ENCODE data around the gene TNFRSF18.

The TNFRSF18 gene

DNA sequence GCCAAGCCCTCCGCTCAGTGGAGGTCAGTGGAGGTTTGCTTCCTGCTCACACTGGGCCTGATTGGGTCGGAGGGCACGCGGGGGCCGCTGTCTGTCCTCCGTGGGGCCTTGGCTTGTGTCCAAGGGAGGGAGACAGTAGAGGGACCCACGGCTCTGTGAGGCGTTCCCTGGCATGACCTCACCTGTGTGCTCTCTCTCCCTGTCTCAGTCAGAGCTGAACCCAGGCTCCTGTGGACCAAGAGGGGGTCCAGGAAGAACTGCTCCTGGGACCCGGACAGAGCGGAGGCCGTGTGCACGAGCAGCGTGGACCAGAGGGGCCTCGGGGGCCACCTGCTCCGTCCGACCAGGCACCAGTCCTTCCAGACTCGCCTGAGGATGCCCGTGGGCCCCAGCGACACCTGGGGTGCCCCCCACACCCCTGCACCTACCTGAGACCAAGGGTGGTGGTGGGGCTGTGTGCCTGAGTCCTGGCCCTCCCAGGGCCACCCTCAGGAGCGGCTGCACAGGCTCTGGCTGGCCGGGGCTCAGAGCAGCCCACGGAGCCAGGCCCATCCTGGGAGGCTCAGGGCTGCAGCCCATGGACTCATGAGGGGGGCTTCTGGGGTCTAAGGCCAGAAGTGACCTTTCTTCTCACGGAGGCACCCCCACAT is 46.0 kb downstream of the TNFRSF18 start:
- DNase-seq (ENCODE audit: low read depth): no peak
- no peak overlapping the region for H3K4me3 ChIP-seq (replicated peaks; ENCODE audit: low read depth, low read length)
- TF ChIP-seq, protein P1, sequence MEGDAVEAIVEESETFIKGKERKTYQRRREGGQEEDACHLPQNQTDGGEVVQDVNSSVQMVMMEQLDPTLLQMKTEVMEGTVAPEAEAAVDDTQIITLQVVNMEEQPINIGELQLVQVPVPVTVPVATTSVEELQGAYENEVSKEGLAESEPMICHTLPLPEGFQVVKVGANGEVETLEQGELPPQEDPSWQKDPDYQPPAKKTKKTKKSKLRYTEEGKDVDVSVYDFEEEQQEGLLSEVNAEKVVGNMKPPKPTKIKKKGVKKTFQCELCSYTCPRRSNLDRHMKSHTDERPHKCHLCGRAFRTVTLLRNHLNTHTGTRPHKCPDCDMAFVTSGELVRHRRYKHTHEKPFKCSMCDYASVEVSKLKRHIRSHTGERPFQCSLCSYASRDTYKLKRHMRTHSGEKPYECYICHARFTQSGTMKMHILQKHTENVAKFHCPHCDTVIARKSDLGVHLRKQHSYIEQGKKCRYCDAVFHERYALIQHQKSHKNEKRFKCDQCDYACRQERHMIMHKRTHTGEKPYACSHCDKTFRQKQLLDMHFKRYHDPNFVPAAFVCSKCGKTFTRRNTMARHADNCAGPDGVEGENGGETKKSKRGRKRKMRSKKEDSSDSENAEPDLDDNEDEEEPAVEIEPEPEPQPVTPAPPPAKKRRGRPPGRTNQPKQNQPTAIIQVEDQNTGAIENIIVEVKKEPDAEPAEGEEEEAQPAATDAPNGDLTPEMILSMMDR (IDR thresholded peaks at IDR 0.05; ENCODE audit: low read length, missing control alignments): no peak

DNA sequence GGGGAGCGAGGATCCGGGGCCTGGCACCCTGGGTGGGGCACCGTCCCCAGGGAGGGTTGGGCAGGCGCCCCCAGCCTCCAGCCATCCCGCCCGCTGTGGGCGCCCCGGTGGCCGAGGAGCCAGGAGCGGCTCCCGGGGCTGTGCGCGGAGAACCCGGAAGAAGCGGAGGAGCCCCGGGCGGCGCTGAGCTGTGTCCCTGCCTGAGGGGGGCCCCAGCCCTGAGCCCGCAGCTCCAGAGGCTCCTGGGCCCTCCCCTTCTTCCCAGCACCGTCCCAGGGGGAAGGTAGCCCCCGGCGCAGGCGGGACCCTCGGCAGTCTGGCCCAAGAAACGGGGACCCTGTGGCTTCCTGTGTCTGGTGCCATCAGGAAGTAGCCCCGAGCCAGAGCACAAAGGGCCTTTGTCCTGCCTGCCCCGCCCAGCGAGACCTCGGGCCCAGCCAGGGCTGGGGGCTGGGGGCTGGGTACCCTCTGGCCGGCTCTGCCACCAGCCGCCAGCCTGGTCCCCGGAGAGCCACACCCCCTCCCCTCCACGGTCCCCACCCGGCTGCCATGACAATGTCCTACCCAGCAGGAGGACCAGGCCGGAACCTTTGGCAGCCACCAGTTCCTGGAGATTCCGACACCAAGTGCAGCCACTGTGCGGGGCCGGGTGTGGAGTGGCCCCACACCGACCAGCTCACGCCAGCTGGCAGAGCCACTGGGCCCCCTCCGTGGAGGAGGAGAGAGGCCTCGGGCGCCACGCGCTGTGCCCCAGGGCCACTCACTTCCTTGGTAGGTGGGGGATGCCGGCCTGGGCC is 48.3 kb downstream of the TNFRSF18 start:
- DNase-seq (ENCODE audit: low read depth): peak; percentile 9

DNA sequence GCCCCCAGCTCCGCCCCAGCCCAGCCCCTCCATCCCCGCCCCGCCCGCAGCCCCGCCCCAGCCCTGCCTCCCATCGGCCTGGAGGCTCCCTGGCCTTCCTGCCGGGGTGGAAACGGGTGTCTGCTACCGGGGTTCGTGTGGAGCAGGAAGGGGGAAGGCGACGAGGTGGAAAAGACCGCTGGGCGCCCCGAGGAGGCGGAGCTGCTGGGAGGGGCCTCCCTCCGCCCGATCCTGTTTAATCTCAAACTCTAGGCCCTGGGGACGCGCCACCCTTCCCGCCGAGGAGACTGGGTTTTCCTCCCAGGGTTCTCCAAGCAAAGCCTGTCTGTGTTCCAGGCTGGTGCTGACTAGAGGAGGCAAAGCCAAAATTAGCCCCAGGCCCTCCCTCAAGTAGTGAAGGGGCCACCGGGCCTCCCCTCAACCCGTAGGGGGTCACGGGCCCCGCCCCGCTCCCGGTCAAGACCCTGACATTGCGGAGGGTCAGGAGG is 48.9 kb downstream of the TNFRSF18 start:
- peak; percentile 90 for DNase-seq (ENCODE audit: low read depth)
- peak overlapping the region; percentile 55 for H3K4me3 ChIP-seq (replicated peaks; ENCODE audit: low read depth, low read length)
- TF ChIP-seq, protein P1 (IDR thresholded peaks at IDR 0.05; ENCODE audit: low read length, missing control alignments): no peak

More for the DNA sequence above, 48.3 kb downstream of the TNFRSF18 start:
- H3K4me3 ChIP-seq (replicated peaks; ENCODE audit: low read depth, low read length): peak overlapping the region; percentile 55
- TF ChIP-seq, protein P1 (IDR thresholded peaks at IDR 0.05; ENCODE audit: low read length, missing control alignments): no peak

DNA sequence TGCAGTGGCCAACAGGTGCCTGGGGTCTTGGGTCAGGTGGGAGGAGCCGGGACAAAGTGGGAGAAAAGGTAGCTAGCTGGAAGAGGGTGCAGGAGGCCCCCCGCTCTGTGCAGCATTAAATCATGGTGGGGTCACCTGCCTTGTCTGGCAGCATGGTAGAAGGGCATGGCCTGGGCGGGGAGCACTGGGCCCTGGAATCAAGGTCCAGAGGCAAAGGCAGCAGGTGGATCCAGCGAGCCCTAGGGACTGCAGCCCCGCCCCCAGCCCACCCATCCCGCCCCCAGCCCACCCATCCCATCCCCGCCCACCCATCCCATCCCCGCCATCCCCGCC is 49.4 kb downstream of the TNFRSF18 start:
- no peak for DNase-seq (ENCODE audit: low read depth)
- H3K4me3 ChIP-seq (replicated peaks; ENCODE audit: low read depth, low read length): no peak overlapping the region
- TF ChIP-seq, protein P1 (IDR thresholded peaks at IDR 0.05; ENCODE audit: low read length, missing control alignments): no peak

DNA sequence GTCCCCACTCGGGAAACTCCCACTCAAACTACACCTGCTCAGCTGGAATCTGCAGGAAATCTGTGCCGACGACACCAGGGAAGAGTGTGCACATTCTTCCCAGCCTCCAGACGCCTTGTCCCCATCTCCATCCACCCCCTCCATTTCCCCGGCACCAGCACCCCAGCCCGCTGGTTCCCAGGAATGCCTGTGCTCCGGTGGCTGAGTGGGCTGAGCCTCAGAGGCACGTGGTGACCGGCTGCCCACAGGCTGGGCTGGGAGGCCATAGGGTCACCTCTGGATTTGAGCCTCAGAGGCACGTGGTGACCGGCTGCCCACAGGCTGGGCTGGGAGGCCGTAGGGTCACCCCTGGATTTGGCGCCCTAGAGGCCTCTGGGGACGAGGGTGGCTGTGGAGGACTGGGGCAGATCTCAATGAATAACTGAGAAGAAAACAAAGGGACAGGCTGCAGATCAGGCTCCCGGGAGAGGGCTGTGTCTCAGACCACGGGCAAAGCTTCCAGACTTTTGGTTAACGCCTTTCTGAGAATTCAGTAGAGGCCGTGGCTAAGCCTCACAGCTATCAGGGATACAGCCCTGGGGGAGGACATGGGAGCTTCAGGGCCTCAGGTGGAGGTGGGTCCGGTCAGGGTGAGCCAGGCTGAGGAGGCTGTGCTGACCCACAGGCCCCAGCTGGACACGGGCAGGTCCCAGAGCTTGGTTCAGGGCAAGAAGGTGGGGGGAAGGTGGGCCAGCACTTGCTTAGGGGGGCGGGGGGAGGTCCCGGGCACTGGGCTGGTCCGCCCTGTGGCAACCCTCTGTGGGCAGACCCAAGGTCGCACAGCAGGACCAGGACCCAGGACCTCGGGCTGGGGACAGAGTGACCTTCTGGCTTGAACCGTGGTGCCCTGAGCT is 50.0 kb downstream of the TNFRSF18 start:
- no peak overlapping the region for H3K4me3 ChIP-seq (replicated peaks; ENCODE audit: low read depth, low read length)
- TF ChIP-seq, protein P1 (IDR thresholded peaks at IDR 0.05; ENCODE audit: low read length, missing control alignments): no peak
- DNase-seq (ENCODE audit: low read depth): no peak

DNA sequence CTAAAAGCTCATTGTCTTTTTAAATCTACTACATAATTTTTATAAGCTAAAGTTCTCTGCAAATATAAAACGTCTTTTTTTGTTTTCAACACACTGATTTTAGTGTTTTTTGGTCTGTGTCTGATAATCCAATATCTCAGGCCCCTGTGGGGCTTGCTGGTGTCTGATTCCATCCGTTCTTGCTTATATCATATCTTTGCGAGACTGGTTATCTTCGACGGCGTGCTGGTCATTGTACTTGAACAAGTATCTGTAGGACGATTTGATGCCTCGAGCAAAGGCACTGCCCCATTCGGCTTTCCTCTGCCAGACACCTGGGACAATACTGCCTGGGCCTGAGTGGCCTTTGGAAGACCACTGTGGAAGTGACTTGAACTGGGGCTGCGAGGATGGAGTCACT is 51.1 kb downstream of the TNFRSF18 start:
- H3K4me3 ChIP-seq (replicated peaks; ENCODE audit: low read depth, low read length): no peak overlapping the region
- TF ChIP-seq, protein P1 (IDR thresholded peaks at IDR 0.05; ENCODE audit: low read length, missing control alignments): no peak
- no peak for DNase-seq (ENCODE audit: low read depth)
